ENCODE results near the gene ANTXRL. TPM values are rescaled to one million over a fixed set of nuclear protein-coding genes. Genes with fewer than 3 reads are reported as not detected.

Gene ANTXRL
- total RNA-seq = not detected

GRCh38 chr10:46286991-46287693 is at the start of gene ANTXRL:
Gene ANTXRL (plus strand): TSS chr10:46286997. CDS start chr10:46287263, 266 bp downstream.
- Histone ChIP-seq H3K27ac (no peak within 1 kb of the TSS), H3K9me3 (no peaks in the 10 kb centered on the region), H3K27me3 (no peaks in the 10 kb centered on the region), H3K4me1 (peaks cover 27% of the 10 kb centered on the region), H3K4me3 (no peak within 1 kb of the TSS), H3K36me3 (no peaks in the 10 kb centered on the region)
- TF ChIP-seq CTCF (IDR thresholded peaks at IDR 0.05) = no peak
- TF ChIP-seq POLR2A (IDR thresholded peaks at IDR 0.05) = no peak
- TF ChIP-seq POLR2AphosphoS5 (IDR thresholded peaks at IDR 0.05; ENCODE audit: insufficient read depth in 1 of 2, low read depth in 1 of 2) = no peak
- intact Hi-C loops (cut with DNase I) = loop anchor here (10.0 kb wide), 1 partner anchor 182 kb away; no protein-coding TSS in a partner anchor
- no peak for DNase-seq (ENCODE audit: extremely low spot score in 2 of 2)

GRCh38 chr10:46237815-46238510 is 48.8 kb upstream of the ANTXRL start:
- no peak for TF ChIP-seq POLR2AphosphoS5 (IDR thresholded peaks at IDR 0.05; ENCODE audit: insufficient read depth in 1 of 2, low read depth in 1 of 2)
- TF ChIP-seq CTCF (IDR thresholded peaks at IDR 0.05) = no peak
- no peak for TF ChIP-seq POLR2A (IDR thresholded peaks at IDR 0.05)
- H3K4me1 ChIP-seq = no peaks in the 10 kb centered on the region
- DNase-seq (ENCODE audit: extremely low spot score in 2 of 2) = peak in 1 of 2 donors; percentile 42
- intact Hi-C loops (cut with DNase I) = no loop called here
- H3K9me3 ChIP-seq = no peaks in the 10 kb centered on the region
- no peaks in the 10 kb centered on the region for H3K36me3 ChIP-seq
- H3K27ac ChIP-seq = no peak overlapping the region
- no peaks in the 10 kb centered on the region for H3K27me3 ChIP-seq
- H3K4me3 ChIP-seq = no peak overlapping the region

GRCh38 chr10:46239247-46239646 is 47.5 kb upstream of the ANTXRL start:
- Histone ChIP-seq H3K36me3 (no peaks in the 10 kb centered on the region), H3K27ac (no peak overlapping the region), H3K27me3 (no peaks in the 10 kb centered on the region), H3K4me3 (no peak overlapping the region), H3K9me3 (no peaks in the 10 kb centered on the region), H3K4me1 (no peaks in the 10 kb centered on the region)
- no peak for DNase-seq (ENCODE audit: extremely low spot score in 2 of 2)
- TF ChIP-seq POLR2A (IDR thresholded peaks at IDR 0.05) = no peak
- intact Hi-C loops (cut with DNase I) = no loop called here

- Histone ChIP-seq H3K9me3 (no peaks in the 10 kb centered on the region), H3K27ac (no peak overlapping the region), H3K4me3 (no peak overlapping the region), H3K36me3 (no peaks in the 10 kb centered on the region), H3K27me3 (no peaks in the 10 kb centered on the region), H3K4me1 (no peaks in the 10 kb centered on the region)
- intact Hi-C loops (cut with DNase I) = no loop called here
- peak in 1 of 2 donors; percentile 79 for DNase-seq (ENCODE audit: extremely low spot score in 2 of 2)
- TF ChIP-seq CTCF (IDR thresholded peaks at IDR 0.05) = no peak
- no peak for TF ChIP-seq POLR2AphosphoS5 (IDR thresholded peaks at IDR 0.05; ENCODE audit: insufficient read depth in 1 of 2, low read depth in 1 of 2)
- no peak for TF ChIP-seq POLR2A (IDR thresholded peaks at IDR 0.05)
Observed at GRCh38 chr10:46239993-46240683, 46.7 kb upstream of the ANTXRL start.

GRCh38 chr10:46240684-46241565 is 45.9 kb upstream of the ANTXRL start:
- Histone ChIP-seq H3K4me3 (no peak overlapping the region), H3K9me3 (no peaks in the 10 kb centered on the region), H3K27ac (no peak overlapping the region), H3K4me1 (no peaks in the 10 kb centered on the region), H3K36me3 (no peaks in the 10 kb centered on the region), H3K27me3 (no peaks in the 10 kb centered on the region)
- DNase-seq (ENCODE audit: extremely low spot score in 2 of 2) = peak; percentile 56 to 87
- intact Hi-C loops (cut with DNase I) = no loop called here
- no peak for TF ChIP-seq POLR2A (IDR thresholded peaks at IDR 0.05)
- no peak for TF ChIP-seq CTCF (IDR thresholded peaks at IDR 0.05)
- TF ChIP-seq POLR2AphosphoS5 (IDR thresholded peaks at IDR 0.05; ENCODE audit: insufficient read depth in 1 of 2, low read depth in 1 of 2) = no peak

Data from vagina (tissue), 2 donors.